GM12801 (cell line): ENCODE measurements around the gene FDX1.

Experiments used
- CTCF ChIP-seq: IDR thresholded peaks from one replicate; pipeline ENCODE4 v1.5.1; 2011; ENCODE audit warnings: control low read depth; ENCODE audit not compliant: insufficient read length; ENCODE audit errors: extremely low read depth

FDX1 gene

GRCh38 chr11:110491577-110492320 is 62.0 kb downstream of the FDX1 start:
- no peak for TF ChIP-seq CTCF

DNA sequence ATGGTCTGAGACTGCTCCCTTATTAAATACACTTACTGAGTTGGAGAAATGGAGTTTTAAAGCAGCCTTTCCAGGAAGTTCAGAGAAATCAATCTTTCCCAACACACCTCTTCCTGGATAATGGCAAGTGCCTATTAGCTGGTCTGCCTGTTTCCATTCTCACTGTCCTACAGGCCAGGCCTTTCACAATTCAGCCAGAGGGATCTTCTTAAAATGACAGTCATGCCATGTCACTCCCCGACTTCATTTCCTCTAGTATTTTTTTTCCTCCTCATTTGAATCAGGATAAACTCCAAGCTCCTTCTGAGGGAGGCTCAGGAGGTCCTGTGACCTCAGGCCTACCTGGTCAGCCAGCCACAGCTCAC is 62.6 kb downstream of the FDX1 start:
- no peak for TF ChIP-seq CTCF

DNA sequence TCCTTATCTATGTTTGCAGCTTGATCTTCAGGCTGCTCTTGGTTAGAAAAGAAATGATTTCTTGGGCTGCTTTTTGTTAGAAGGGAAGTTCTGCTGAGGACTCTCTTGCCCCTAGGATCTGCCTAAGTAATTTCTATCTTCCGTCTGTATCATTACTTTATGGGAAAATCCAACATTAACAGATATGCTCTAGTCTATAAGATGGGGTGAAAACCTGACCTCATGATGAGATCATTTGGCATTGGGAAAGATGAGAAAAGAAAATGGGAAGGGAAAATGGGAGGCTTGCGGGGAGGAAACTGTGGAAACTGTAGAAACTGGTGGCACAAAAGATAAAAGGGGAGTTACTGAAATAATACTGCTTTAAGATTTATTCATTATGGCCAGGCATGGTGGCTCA is 63.6 kb downstream of the FDX1 start:
- no peak for TF ChIP-seq CTCF

DNA sequence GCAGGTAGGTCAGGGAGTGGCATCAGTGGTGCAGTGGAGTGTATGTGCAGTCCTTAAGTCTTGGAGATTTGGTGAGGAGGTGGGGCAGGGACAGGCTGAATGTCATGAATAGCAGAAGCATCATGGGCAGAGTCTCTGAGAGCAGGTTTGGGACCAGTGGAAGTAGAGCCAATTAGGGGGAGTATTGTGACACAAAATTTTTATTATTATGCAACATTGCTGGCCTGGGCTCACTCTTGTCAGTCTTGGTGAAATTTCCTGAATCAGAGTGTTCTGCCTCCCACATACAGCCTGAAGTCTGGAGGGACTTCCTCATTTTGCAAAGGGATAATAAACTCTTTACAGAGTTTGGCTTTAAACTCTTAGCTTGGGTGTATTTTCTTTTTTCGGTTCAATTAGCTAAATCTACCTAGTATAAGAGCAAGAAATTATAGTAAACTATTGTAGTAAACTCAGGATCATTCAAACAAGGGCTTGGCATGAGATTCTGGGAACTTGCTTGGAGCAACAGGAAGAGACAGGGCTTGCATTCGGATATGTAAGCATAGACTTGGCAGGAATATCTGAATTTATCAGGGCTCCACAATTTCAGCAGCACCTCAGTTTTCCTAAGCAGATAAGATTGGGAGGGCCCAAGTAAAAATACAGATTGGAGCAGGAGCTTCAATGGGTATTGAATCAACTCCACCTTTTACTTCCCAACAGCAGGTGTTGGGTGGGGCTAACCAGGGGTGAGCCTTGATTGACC is 67.7 kb downstream of the FDX1 start:
- TF ChIP-seq CTCF, result no peak

GRCh38 chr11:110501428-110501827 is 71.7 kb downstream of the FDX1 start:
- no peak for TF ChIP-seq CTCF

- no peak for TF ChIP-seq CTCF
Observed at GRCh38 chr11:110505528-110506284, 76.0 kb downstream of the FDX1 start.

DNA sequence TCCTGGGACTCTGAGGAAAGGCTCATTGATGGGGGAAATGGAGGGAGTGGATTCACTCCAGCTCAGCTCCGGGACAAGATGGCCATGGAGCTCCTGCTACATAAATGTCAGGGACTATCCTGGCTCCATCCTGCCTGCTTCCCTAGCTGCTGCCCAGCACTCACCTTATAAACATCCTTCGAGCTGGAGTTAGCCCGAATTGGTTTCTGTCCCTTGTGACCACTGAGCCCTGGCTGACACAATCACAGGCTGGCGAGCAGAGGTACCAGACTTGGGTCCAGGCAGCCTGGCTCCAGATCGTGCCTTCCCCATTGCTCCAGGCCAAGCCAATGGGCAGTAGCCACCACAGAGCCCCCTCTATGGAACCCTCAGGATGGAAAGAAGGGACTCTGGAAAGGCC is 77.6 kb downstream of the FDX1 start:
- no peak for TF ChIP-seq CTCF
